ENCODE data around the gene S100A9.

The S100A9 gene

DNA sequence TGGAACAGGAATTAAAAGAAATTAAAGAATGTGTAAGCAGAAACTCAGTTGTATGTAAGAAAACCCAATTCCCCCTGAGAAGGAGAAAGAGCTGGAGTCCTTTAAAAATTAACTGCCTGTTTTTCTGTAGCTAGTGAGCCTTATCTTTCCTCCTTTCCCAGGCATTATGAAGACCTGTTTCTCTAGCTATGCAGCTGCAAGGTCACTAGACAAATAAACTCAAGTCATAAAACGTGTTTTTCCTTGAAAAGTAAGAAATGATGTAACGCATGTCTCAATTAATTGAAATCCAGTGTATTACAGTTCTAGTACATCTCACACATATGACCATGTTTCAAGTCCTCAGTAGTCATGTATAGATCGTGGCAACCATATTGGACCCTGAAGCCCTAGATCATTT, 12.5 kb downstream of the S100A9 start:
- no peak for DNase-seq (ENCODE audit: low read depth)
- TF ChIP-seq, protein P1, sequence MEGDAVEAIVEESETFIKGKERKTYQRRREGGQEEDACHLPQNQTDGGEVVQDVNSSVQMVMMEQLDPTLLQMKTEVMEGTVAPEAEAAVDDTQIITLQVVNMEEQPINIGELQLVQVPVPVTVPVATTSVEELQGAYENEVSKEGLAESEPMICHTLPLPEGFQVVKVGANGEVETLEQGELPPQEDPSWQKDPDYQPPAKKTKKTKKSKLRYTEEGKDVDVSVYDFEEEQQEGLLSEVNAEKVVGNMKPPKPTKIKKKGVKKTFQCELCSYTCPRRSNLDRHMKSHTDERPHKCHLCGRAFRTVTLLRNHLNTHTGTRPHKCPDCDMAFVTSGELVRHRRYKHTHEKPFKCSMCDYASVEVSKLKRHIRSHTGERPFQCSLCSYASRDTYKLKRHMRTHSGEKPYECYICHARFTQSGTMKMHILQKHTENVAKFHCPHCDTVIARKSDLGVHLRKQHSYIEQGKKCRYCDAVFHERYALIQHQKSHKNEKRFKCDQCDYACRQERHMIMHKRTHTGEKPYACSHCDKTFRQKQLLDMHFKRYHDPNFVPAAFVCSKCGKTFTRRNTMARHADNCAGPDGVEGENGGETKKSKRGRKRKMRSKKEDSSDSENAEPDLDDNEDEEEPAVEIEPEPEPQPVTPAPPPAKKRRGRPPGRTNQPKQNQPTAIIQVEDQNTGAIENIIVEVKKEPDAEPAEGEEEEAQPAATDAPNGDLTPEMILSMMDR (IDR thresholded peaks at IDR 0.05; ENCODE audit: insufficient read depth, low read depth, low read length, missing control alignments), result no peak
- no peak overlapping the region for H3K4me3 ChIP-seq (ENCODE audit: low read depth, low read length)

DNA sequence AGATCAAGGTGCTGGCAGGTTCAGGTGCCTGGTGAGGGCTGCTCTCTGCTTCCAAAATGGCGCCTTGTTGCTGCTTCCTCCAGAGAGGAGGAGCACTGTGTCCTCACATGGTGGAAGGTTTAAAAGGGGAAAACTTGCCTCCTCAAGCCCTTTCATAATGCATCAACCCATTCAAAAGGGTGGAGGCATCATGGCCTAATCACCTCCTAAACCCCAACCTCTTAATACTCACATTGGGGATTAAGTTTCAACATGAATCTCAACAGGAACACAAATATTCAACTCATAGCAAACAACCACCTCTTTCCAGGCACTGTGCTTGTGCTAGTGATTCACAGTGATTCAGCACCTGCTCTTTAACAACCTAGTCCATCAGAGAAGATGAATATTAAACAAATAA, 13.6 kb downstream of the S100A9 start:
- no peak for DNase-seq (ENCODE audit: low read depth)
- TF ChIP-seq, protein P1 (IDR thresholded peaks at IDR 0.05; ENCODE audit: insufficient read depth, low read depth, low read length, missing control alignments), result no peak

DNA sequence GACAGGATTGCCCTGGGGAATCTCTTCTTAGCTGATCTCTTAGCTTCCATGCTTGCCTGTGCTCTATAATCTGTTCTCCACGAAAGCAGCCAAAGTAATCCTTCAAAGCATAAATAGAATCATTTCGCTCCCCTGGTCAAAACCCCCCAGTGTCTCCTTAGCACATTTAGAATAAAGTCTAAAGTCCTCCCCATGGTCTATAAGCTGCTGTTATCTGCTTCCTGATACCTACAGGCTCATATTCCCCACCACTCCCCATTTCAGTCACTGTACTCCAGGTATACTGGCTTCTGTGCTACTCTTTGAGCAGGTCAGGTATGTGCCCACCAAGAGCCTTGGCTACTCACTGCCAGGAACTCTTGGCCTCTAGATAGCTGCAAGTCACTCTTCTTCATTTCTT, 14.9 kb downstream of the S100A9 start:
- TF ChIP-seq, protein P1 (IDR thresholded peaks at IDR 0.05; ENCODE audit: insufficient read depth, low read depth, low read length, missing control alignments), result no peak
- no peak for DNase-seq (ENCODE audit: low read depth)
- no peak overlapping the region for H3K4me3 ChIP-seq (ENCODE audit: low read depth, low read length)

More for the DNA sequence above, 13.6 kb downstream of the S100A9 start:
- H3K4me3 ChIP-seq (ENCODE audit: low read depth, low read length), result no peak overlapping the region

GRCh38 chr1:153374071-153374470, 16.4 kb downstream of the S100A9 start:
- H3K4me3 ChIP-seq (ENCODE audit: low read depth, low read length), result no peak overlapping the region
- TF ChIP-seq, protein P1 (IDR thresholded peaks at IDR 0.05; ENCODE audit: insufficient read depth, low read depth, low read length, missing control alignments), result no peak
- DNase-seq (ENCODE audit: low read depth), result no peak

- no peak within 1 kb of the TSS for H3K4me3 ChIP-seq (ENCODE audit: low read depth, low read length)
- DNase-seq (ENCODE audit: low read depth), result no peak
- TF ChIP-seq, protein P1 (IDR thresholded peaks at IDR 0.05; ENCODE audit: insufficient read depth, low read depth, low read length, missing control alignments), result no peak
Measured at GRCh38 chr1:153375511-153375910, 17.9 kb downstream of the S100A9 start, which contains the start of gene S100A12. TSS of gene S100A12 (minus strand) at chr1:153375621. CDS start at chr1:153374592, 1,029 bp downstream.

GRCh38 chr1:153379591-153379990, 21.9 kb downstream of the S100A9 start:
- no peak overlapping the region for H3K4me3 ChIP-seq (ENCODE audit: low read depth, low read length)
- no peak for DNase-seq (ENCODE audit: low read depth)
- TF ChIP-seq, protein P1 (IDR thresholded peaks at IDR 0.05; ENCODE audit: insufficient read depth, low read depth, low read length, missing control alignments), result no peak

- H3K4me3 ChIP-seq (ENCODE audit: low read depth, low read length), result no peak overlapping the region
- TF ChIP-seq, protein P1 (IDR thresholded peaks at IDR 0.05; ENCODE audit: insufficient read depth, low read depth, low read length, missing control alignments), result no peak
- DNase-seq (ENCODE audit: low read depth), result no peak
Measured at GRCh38 chr1:153380711-153381110, 23.1 kb downstream of the S100A9 start.
